Measurements from ENCODE around the gene RASA3.

DNA sequence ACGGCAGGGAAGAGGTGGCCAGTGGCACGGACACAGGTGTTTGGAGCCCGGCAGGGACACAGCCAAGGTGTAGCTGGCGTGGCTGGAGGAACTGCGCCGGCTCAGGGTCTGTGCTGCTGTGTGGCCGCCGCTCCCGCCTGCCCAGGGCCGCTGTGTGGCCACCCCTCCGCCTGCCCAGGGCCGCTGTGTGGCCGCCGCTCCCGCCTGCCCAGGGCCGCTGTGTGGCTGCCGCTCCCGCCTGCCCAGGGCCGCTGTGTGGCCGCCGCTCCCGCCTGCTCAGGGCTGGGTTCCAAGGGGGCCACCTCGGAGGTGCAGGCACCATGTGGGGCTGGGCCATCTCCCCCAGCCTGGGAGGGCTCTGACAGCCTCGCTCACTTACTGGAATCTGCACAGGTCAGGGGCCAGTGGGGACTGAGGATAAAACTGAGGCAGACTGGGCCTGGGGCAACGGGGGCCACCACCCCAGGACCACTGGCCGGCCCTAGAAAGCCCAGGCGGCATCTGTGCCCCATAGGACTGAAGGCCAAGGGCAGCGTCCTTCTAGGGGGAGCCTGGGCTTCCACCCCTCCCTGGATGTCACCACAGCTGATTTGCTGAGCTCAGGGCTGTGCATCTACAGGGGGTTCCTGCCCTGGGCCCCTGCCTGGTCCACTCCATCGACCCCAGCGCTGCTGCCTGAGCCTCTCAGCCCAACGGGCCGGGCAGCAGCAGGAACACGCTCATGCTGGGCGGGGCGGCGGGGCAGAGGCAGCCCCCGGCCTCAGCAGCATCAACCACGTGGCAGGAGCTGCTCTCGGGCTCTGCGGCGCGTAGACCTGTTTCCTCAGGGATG lies 180.1 kb downstream of the RASA3 start:
- TF ChIP-seq, protein P1, sequence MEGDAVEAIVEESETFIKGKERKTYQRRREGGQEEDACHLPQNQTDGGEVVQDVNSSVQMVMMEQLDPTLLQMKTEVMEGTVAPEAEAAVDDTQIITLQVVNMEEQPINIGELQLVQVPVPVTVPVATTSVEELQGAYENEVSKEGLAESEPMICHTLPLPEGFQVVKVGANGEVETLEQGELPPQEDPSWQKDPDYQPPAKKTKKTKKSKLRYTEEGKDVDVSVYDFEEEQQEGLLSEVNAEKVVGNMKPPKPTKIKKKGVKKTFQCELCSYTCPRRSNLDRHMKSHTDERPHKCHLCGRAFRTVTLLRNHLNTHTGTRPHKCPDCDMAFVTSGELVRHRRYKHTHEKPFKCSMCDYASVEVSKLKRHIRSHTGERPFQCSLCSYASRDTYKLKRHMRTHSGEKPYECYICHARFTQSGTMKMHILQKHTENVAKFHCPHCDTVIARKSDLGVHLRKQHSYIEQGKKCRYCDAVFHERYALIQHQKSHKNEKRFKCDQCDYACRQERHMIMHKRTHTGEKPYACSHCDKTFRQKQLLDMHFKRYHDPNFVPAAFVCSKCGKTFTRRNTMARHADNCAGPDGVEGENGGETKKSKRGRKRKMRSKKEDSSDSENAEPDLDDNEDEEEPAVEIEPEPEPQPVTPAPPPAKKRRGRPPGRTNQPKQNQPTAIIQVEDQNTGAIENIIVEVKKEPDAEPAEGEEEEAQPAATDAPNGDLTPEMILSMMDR (IDR thresholded peaks at IDR 0.05; ENCODE audit: poor library complexity, severe bottlenecking): no peak
- no peak for TF ChIP-seq EZH2 (IDR thresholded peaks at IDR 0.05; ENCODE audit: borderline replicate concordance, insufficient read depth, low read length, poor library complexity, severe bottlenecking)
- TF ChIP-seq TAF1 (IDR thresholded peaks at IDR 0.05; ENCODE audit: low read depth): no peak
- TF ChIP-seq POLR2AphosphoS5 (IDR thresholded peaks at IDR 0.05): no peak
- TF ChIP-seq EP300 (conservative IDR thresholded peaks at IDR 0.05; ENCODE audit: poor library complexity, severe bottlenecking): no peak
- no peak for TF ChIP-seq RAD21 (conservative IDR thresholded peaks at IDR 0.05)
- TF ChIP-seq, protein P2, sequence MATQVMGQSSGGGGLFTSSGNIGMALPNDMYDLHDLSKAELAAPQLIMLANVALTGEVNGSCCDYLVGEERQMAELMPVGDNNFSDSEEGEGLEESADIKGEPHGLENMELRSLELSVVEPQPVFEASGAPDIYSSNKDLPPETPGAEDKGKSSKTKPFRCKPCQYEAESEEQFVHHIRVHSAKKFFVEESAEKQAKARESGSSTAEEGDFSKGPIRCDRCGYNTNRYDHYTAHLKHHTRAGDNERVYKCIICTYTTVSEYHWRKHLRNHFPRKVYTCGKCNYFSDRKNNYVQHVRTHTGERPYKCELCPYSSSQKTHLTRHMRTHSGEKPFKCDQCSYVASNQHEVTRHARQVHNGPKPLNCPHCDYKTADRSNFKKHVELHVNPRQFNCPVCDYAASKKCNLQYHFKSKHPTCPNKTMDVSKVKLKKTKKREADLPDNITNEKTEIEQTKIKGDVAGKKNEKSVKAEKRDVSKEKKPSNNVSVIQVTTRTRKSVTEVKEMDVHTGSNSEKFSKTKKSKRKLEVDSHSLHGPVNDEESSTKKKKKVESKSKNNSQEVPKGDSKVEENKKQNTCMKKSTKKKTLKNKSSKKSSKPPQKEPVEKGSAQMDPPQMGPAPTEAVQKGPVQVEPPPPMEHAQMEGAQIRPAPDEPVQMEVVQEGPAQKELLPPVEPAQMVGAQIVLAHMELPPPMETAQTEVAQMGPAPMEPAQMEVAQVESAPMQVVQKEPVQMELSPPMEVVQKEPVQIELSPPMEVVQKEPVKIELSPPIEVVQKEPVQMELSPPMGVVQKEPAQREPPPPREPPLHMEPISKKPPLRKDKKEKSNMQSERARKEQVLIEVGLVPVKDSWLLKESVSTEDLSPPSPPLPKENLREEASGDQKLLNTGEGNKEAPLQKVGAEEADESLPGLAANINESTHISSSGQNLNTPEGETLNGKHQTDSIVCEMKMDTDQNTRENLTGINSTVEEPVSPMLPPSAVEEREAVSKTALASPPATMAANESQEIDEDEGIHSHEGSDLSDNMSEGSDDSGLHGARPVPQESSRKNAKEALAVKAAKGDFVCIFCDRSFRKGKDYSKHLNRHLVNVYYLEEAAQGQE (IDR thresholded peaks at IDR 0.05; ENCODE audit: borderline replicate concordance): no peak
